Esophagus squamous epithelium (tissue), 5 donors: Measurements from ENCODE around the gene RABGAP1L. TPM values are rescaled to one million over a fixed set of nuclear protein-coding genes. Genes with fewer than 3 reads are reported as not detected.

Experiments
- DNase-seq: peaks from one replicate; lab custom pipeline; 2025; lab: John Stamatoyannopoulos, UW
- H3K27ac ChIP-seq, 4 donors: fragments of 200-600 bp; sonication (generic); one replicate each; pipeline ENCODE4 v1.5.1; 2016 to 2019; ENCODE audit warnings: mild to moderate bottlenecking in 1 of 4
- H3K27me3 ChIP-seq, 4 donors: fragments of 200-600 bp; sonication (generic); 1 replicate in 3 of 4; 2 replicates in 1 of 4; pipeline versions ENCODE4 v1.5.1 to v1.6.0; 2017 to 2021; ENCODE audit warnings: antibody characterized with exemption in 1 of 4
- H3K36me3 ChIP-seq, 3 donors: fragments of 200-600 bp; sonication (generic); one replicate each; pipeline ENCODE4 v1.5.1; 2016 to 2019
- H3K4me1 ChIP-seq, 3 donors: fragments of 200-600 bp; sonication (generic); one replicate each; pipeline ENCODE4 v1.5.1; 2017 to 2019
- H3K4me3 ChIP-seq, 4 donors: fragments of 200-600 bp; sonication (generic); 1 replicate in 3 of 4; 2 replicates in 1 of 4; pipeline ENCODE4 v1.5.1; 2016 to 2019; ENCODE audit warnings: mild to moderate bottlenecking in 2 of 4, moderate library complexity in 1 of 4
- H3K9me3 ChIP-seq, 3 donors: fragments of 200-600 bp; sonication (generic); one replicate each; pipeline ENCODE4 v1.5.1; 2016 to 2019
- CTCF ChIP-seq, 6 experiments: fragments of 450-650 bp in 4 of 6; fragments of 200-600 bp in 2 of 6; sonication (generic) in 2 of 6; IDR thresholded peaks; one replicate each; pipeline ENCODE4 v1.5.1; 2016 to 2019; ENCODE audit warnings: antibody characterized with exemption in 6 of 6, mild to moderate bottlenecking in 4 of 6, moderate library complexity in 4 of 6
- POLR2A ChIP-seq, 4 donors: fragments of 450-650 bp; IDR thresholded peaks; one replicate each; pipeline ENCODE4 v1.6.1; 2017; ENCODE audit warnings: antibody characterized with exemption in 4 of 4, mild to moderate bottlenecking in 4 of 4, moderate library complexity in 3 of 4
- WGBS, 2 donors: methylation state at CpG; one replicate each; pipeline ENCODE4 v1.1.5; 2018; 5-methylcytosine and 5-hydroxymethylcytosine counted together
- intact Hi-C: fragments of 100-400 bp; cut with DNase I; formaldehyde crosslinking; loops from one replicate; pipeline ENCODE4 v1.15.0; 2022
- total RNA-seq, 4 donors: library from RNA; depleted of rRNA; stranded (reverse); fragments of >200 nt; gene quantifications; one replicate each; pipeline ENCODE4 v1.1.0, GENCODE V29; 2016
- donor health status: DM: yes; HTN: yes; CAD: no.

The RABGAP1L gene
- total RNA-seq, 4 donors from 2014 or later: 35.7 to 45.6 (median 41.0) TPM

GRCh38 chr1:175033953-175034352, 874.6 kb downstream of the RABGAP1L start:
- DNase-seq: no peak
- Histone ChIP-seq H3K36me3 (no peaks in the 10 kb centered on the region), H3K27me3 (no peaks in the 10 kb centered on the region), H3K4me3 (no peak overlapping the region), H3K4me1 (peaks cover 0 to 4% (median 3%) of the 10 kb centered on the region in 3 donors), H3K9me3 (no peaks in the 10 kb centered on the region), H3K27ac (no peak overlapping the region)
- WGBS, 2 donors: 73 to 81% methylated on average over 4 of the region's 4 CpGs
- intact Hi-C loops: loop anchor here (10.0 kb wide), 2 partner anchors 91 to 281 kb away; no protein-coding TSS in a partner anchor
- no peak for TF ChIP-seq POLR2A (IDR thresholded peaks at IDR 0.05)

GRCh38 chr1:175034775-175035174, 875.5 kb downstream of the RABGAP1L start:
- WGBS, 2 donors: 28 to 49% methylated on average over 2 of the region's 2 CpGs
- H3K27me3 ChIP-seq: no peaks in the 10 kb centered on the region
- H3K27ac ChIP-seq: no peak overlapping the region
- H3K36me3 ChIP-seq: no peaks in the 10 kb centered on the region
- H3K9me3 ChIP-seq: no peaks in the 10 kb centered on the region
- no peaks in the 10 kb centered on the region for H3K4me1 ChIP-seq
- DNase-seq: no peak
- intact Hi-C loops: loop anchor here (10.0 kb wide), 2 partner anchors 90 to 280 kb away; no protein-coding TSS in a partner anchor
- TF ChIP-seq CTCF (IDR thresholded peaks at IDR 0.05) (no peak), POLR2A (IDR thresholded peaks at IDR 0.05) (no peak)
- no peak overlapping the region for H3K4me3 ChIP-seq

- no peak for DNase-seq
- TF ChIP-seq POLR2A (IDR thresholded peaks at IDR 0.05) (no peak), CTCF (IDR thresholded peaks at IDR 0.05) (no peak)
- Histone ChIP-seq H3K4me3 (no peak overlapping the region), H3K27ac (no peak overlapping the region), H3K9me3 (no peaks in the 10 kb centered on the region), H3K27me3 (no peaks in the 10 kb centered on the region), H3K36me3 (no peaks in the 10 kb centered on the region), H3K4me1 (no peaks in the 10 kb centered on the region)
- WGBS, 2 donors: 80 to 82% methylated on average over 6 of the region's 6 CpGs
- intact Hi-C loops: loop anchor here (10.0 kb wide), 2 partner anchors 89 to 279 kb away; no protein-coding TSS in a partner anchor
Measured at GRCh38 chr1:175035865-175036264, 876.5 kb downstream of the RABGAP1L start.

GRCh38 chr1:175036476-175036875, 877.2 kb downstream of the RABGAP1L start:
- H3K27ac ChIP-seq: no peak overlapping the region
- TF ChIP-seq CTCF (IDR thresholded peaks at IDR 0.05): no peak
- TF ChIP-seq POLR2A (IDR thresholded peaks at IDR 0.05): no peak
- no peaks in the 10 kb centered on the region for H3K9me3 ChIP-seq
- intact Hi-C loops: loop anchor here (10.0 kb wide), 2 partner anchors 88 to 278 kb away; no protein-coding TSS in a partner anchor
- no peaks in the 10 kb centered on the region for H3K4me1 ChIP-seq
- WGBS, 2 donors: 65 to 66% methylated on average over 3 of the region's 3 CpGs
- no peaks in the 10 kb centered on the region for H3K36me3 ChIP-seq
- no peak overlapping the region for H3K4me3 ChIP-seq
- DNase-seq: no peak
- no peaks in the 10 kb centered on the region for H3K27me3 ChIP-seq

GRCh38 chr1:175037416-175037815, 878.1 kb downstream of the RABGAP1L start:
- H3K4me1 ChIP-seq: no peaks in the 10 kb centered on the region
- no peak for TF ChIP-seq CTCF (IDR thresholded peaks at IDR 0.05)
- TF ChIP-seq POLR2A (IDR thresholded peaks at IDR 0.05): no peak
- no peaks in the 10 kb centered on the region for H3K27me3 ChIP-seq
- WGBS, 2 donors: 53 to 55% methylated on average over 7 of the region's 7 CpGs
- H3K36me3 ChIP-seq: no peaks in the 10 kb centered on the region
- no peak overlapping the region for H3K4me3 ChIP-seq
- intact Hi-C loops: loop anchor here (10.0 kb wide), 2 partner anchors 87 to 277 kb away; no protein-coding TSS in a partner anchor
- no peak overlapping the region for H3K27ac ChIP-seq
- DNase-seq: no peak
- H3K9me3 ChIP-seq: no peaks in the 10 kb centered on the region
